Activated B cell treated with CpG ODN at 0.5 μM for 24 hours (primary cell): ENCODE data around the gene PRKCH. TPM values are rescaled to one million over a fixed set of nuclear protein-coding genes. Genes with fewer than 3 reads are reported as not detected.

ENCODE experiments used
- ATAC-seq: fragments of 200-7000 bp; cut with Tn5 transposase; one replicate; pipeline ENCODE4 v1.10.0; 2021; ENCODE audit warnings: low read depth, mild to moderate bottlenecking, moderate library complexity
- CTCF ChIA-PET: fragments of 350-600 bp; sonication (Branson Sonifier 250); formaldehyde crosslinking; loops from one replicate; lab custom pipeline; 2021; ENCODE audit warnings: antibody characterized with exemption; lab: Charles Lee
- POLR2A ChIA-PET: fragments of 350-600 bp; sonication (Branson Sonifier 250); formaldehyde crosslinking; loops from one replicate; lab custom pipeline; 2021; ENCODE audit warnings: antibody characterized with exemption; lab: Charles Lee
- DNase-seq: peaks from one replicate; pipeline ENCODE4 v3.0.0; 2022
- H3K27ac Mint-ChIP-seq: one replicate; pipeline ENCODE4 v1.8.0; 2020; ENCODE audit warnings: mixed read lengths
- H3K27me3 Mint-ChIP-seq: one replicate; pipeline ENCODE4 v1.8.0; 2021; ENCODE audit warnings: mixed read lengths
- H3K36me3 Mint-ChIP-seq: one replicate; pipeline ENCODE4 v1.8.0; 2021; ENCODE audit warnings: low read depth, mixed read lengths
- H3K4me1 Mint-ChIP-seq: one replicate; pipeline ENCODE4 v1.8.0; 2021; ENCODE audit warnings: mixed read lengths
- H3K4me3 Mint-ChIP-seq: one replicate; pipeline ENCODE4 v1.8.0; 2020; ENCODE audit warnings: mild to moderate bottlenecking, mixed read lengths
- H3K9me3 Mint-ChIP-seq: one replicate; pipeline ENCODE4 v1.8.0; 2020; ENCODE audit warnings: mixed read lengths
- CTCF ChIP-seq: fragments of 200-600 bp; IDR thresholded peaks from one replicate; pipeline ENCODE4 v1.8.0; 2022; ENCODE audit warnings: antibody characterized with exemption, mild to moderate bottlenecking
- intact Hi-C: fragments of 100-400 bp; cut with micrococcal nuclease; formaldehyde crosslinking; loops from one replicate; pipeline ENCODE4 v1.15.1; 2024
- total RNA-seq: library from RNA; stranded (reverse); gene quantifications from 2 replicates; pipeline ENCODE4 v1.2.3, GENCODE V29; 2022

The PRKCH gene
- total RNA-seq, 1 donor from 2014 or later: 4.6 TPM

GRCh38 chr14:61476754-61477410 lies 155.5 kb downstream of the PRKCH start:
- H3K9me3 Mint-ChIP-seq: no peaks in the 10 kb centered on the region
- TF ChIP-seq CTCF: no peak
- DNase-seq (no peak), ATAC-seq (peak; percentile 73)
- CTCF ChIA-PET: interaction anchor here (0.9 to 7.4 kb wide), 13 partner anchors 14 to 360 kb away, joined by 3 to 83 read pairs (median 10); no protein-coding TSS in a partner anchor
- H3K27me3 Mint-ChIP-seq: no peaks in the 10 kb centered on the region
- peaks cover 89% of the 10 kb centered on the region for H3K4me1 Mint-ChIP-seq
- H3K36me3 Mint-ChIP-seq: no peaks in the 10 kb centered on the region
- POLR2A ChIA-PET: interaction anchor here (0.5 to 12.6 kb wide), 19 partner anchors 12 to 287 kb away, joined by 3 to 388 read pairs (median 18); partner anchors contain the start of genes HIF1A and SNAPC1
- peak overlapping the region; percentile 91 for H3K27ac Mint-ChIP-seq
- intact Hi-C loops: loop anchor here (1.0 to 5.0 kb wide), 5 partner anchors 26 to 600 kb away; partner anchors contain the start of gene SNAPC1
- H3K4me3 Mint-ChIP-seq: peak overlapping the region; percentile 50

GRCh38 chr14:61477712-61478462 lies 156.5 kb downstream of the PRKCH start:
- ChIA-PET POLR2A (interaction anchor here (0.6 to 12.6 kb wide), 19 partner anchors 9 to 286 kb away, joined by 3 to 388 read pairs (median 18); partner anchors contain the start of genes HIF1A and SNAPC1), CTCF (interaction anchor here (0.9 to 7.4 kb wide), 7 partner anchors 16 to 359 kb away, joined by 3 to 83 read pairs (median 4); no protein-coding TSS in a partner anchor)
- intact Hi-C loops: loop anchor here (1.0 to 5.0 kb wide), 5 partner anchors 25 to 599 kb away; partner anchors contain the start of gene SNAPC1
- H3K4me3 Mint-ChIP-seq: peak overlapping the region; percentile 50
- ATAC-seq: no peak
- no peak for DNase-seq
- H3K36me3 Mint-ChIP-seq: no peaks in the 10 kb centered on the region
- H3K27me3 Mint-ChIP-seq: no peaks in the 10 kb centered on the region
- peak overlapping the region; percentile 91 for H3K27ac Mint-ChIP-seq
- peaks cover 79% of the 10 kb centered on the region for H3K4me1 Mint-ChIP-seq
- TF ChIP-seq CTCF: no peak
- H3K9me3 Mint-ChIP-seq: no peaks in the 10 kb centered on the region

GRCh38 chr14:61478971-61479473 lies 157.6 kb downstream of the PRKCH start:
- POLR2A ChIA-PET: interaction anchor here (1.0 to 12.6 kb wide), 17 partner anchors 11 to 283 kb away, joined by 3 to 388 read pairs (median 18); partner anchors contain the start of genes HIF1A and SNAPC1
- H3K9me3 Mint-ChIP-seq: no peaks in the 10 kb centered on the region
- ATAC-seq: peak; percentile 17

GRCh38 chr14:61479746-61480502 lies 158.5 kb downstream of the PRKCH start:
- DNase-seq (no peak), ATAC-seq (no peak)
- Mint-ChIP-seq H3K36me3 (no peaks in the 10 kb centered on the region), H3K27ac (peak overlapping the region; percentile 91), H3K4me3 (peak overlapping the region; percentile 59), H3K4me1 (peaks cover 64% of the 10 kb centered on the region), H3K9me3 (no peaks in the 10 kb centered on the region), H3K27me3 (no peaks in the 10 kb centered on the region)
- CTCF ChIA-PET: interaction anchor here (0.9 to 7.4 kb wide), 2 partner anchors 22 to 90 kb away, joined by 4 to 83 read pairs; no protein-coding TSS in a partner anchor
- POLR2A ChIA-PET: interaction anchor here (1.0 to 12.6 kb wide), 16 partner anchors 9 to 282 kb away, joined by 3 to 388 read pairs (median 8); partner anchors contain the start of genes HIF1A and SNAPC1
- intact Hi-C loops: loop anchor here (1.0 to 5.0 kb wide), 2 partner anchors 9 to 597 kb away; no protein-coding TSS in a partner anchor
- no peak for TF ChIP-seq CTCF

More at GRCh38 chr14:61478971-61479473, 157.6 kb downstream of the PRKCH start:
- Mint-ChIP-seq H3K27ac (peak overlapping the region; percentile 91), H3K36me3 (no peaks in the 10 kb centered on the region), H3K27me3 (no peaks in the 10 kb centered on the region), H3K4me3 (peak overlapping the region; percentile 59), H3K4me1 (peaks cover 72% of the 10 kb centered on the region)
- no peak for TF ChIP-seq CTCF
- intact Hi-C loops: loop anchor here (5.0 kb wide), 1 partner anchor 598 kb away; no protein-coding TSS in a partner anchor
- DNase-seq: no peak
- CTCF ChIA-PET: interaction anchor here (0.9 to 7.4 kb wide), 4 partner anchors 23 to 91 kb away, joined by 3 to 83 read pairs (median 4); no protein-coding TSS in a partner anchor
